ENCODE data around the gene DUOX1.
"Not testable (repeated sequence)": the region's sequence is repeated elsewhere in the genome, so short reads cannot be mapped to it uniquely, and the experiment has no call there.

DUOX1 gene

GRCh38 chr15:45129651-45130129 is at the start of gene DUOX1, which contains the start of gene DUOXA1:
Gene DUOX1 (plus strand): TSS chr15:45129994. CDS start chr15:45131967, 1,973 bp downstream.
Gene DUOXA1 (minus strand): TSS chr15:45129879. CDS start chr15:45123014, 6,865 bp downstream.
- in situ Hi-C loops (cut with MboI; ENCODE audit: low sequenced_read_pairs), result no loop called here

- in situ Hi-C loops (cut with MboI; ENCODE audit: low sequenced_read_pairs), result not testable (repeated sequence)
Observed at GRCh38 chr15:45080593-45080992, 49.2 kb upstream of the DUOX1 start.

GRCh38 chr15:45082412-45082811 is 47.4 kb upstream of the DUOX1 start:
- in situ Hi-C loops (cut with MboI; ENCODE audit: low sequenced_read_pairs), result not testable (repeated sequence)

- in situ Hi-C loops (cut with MboI; ENCODE audit: low sequenced_read_pairs), result no loop called here
Observed at GRCh38 chr15:45083223-45083622, 46.6 kb upstream of the DUOX1 start.

GRCh38 chr15:45084163-45084562 is 45.6 kb upstream of the DUOX1 start:
- in situ Hi-C loops (cut with MboI; ENCODE audit: low sequenced_read_pairs), result no loop called here

- in situ Hi-C loops (cut with MboI; ENCODE audit: low sequenced_read_pairs), result no loop called here
Observed at GRCh38 chr15:45087513-45087912, 42.3 kb upstream of the DUOX1 start.

GRCh38 chr15:45088801-45089711 is 40.7 kb upstream of the DUOX1 start:
- in situ Hi-C loops (cut with MboI; ENCODE audit: low sequenced_read_pairs), result no loop called here

GRCh38 chr15:45089712-45090373 is 40.0 kb upstream of the DUOX1 start:
- in situ Hi-C loops (cut with MboI; ENCODE audit: low sequenced_read_pairs), result no loop called here

GRCh38 chr15:45091161-45091560 is 38.6 kb upstream of the DUOX1 start:
- in situ Hi-C loops (cut with MboI; ENCODE audit: low sequenced_read_pairs), result no loop called here

GRCh38 chr15:45091576-45091975 is 38.2 kb upstream of the DUOX1 start:
- in situ Hi-C loops (cut with MboI; ENCODE audit: low sequenced_read_pairs), result no loop called here

- in situ Hi-C loops (cut with MboI; ENCODE audit: low sequenced_read_pairs), result no loop called here
Observed at GRCh38 chr15:45093013-45093412, 36.8 kb upstream of the DUOX1 start.

- in situ Hi-C loops (cut with MboI; ENCODE audit: low sequenced_read_pairs), result no loop called here
Observed at GRCh38 chr15:45093622-45094357, 36.0 kb upstream of the DUOX1 start.

- in situ Hi-C loops (cut with MboI; ENCODE audit: low sequenced_read_pairs), result no loop called here
Observed at GRCh38 chr15:45094358-45094730, 35.5 kb upstream of the DUOX1 start.

- in situ Hi-C loops (cut with MboI; ENCODE audit: low sequenced_read_pairs), result no loop called here
Observed at GRCh38 chr15:45095661-45096060, 34.1 kb upstream of the DUOX1 start.

GRCh38 chr15:45097466-45097865 is 32.3 kb upstream of the DUOX1 start:
- in situ Hi-C loops (cut with MboI; ENCODE audit: low sequenced_read_pairs), result no loop called here

GRCh38 chr15:45099549-45100165 is 30.1 kb upstream of the DUOX1 start:
- in situ Hi-C loops (cut with MboI; ENCODE audit: low sequenced_read_pairs), result no loop called here

- in situ Hi-C loops (cut with MboI; ENCODE audit: low sequenced_read_pairs), result no loop called here
Observed at GRCh38 chr15:45100884-45101625, 28.7 kb upstream of the DUOX1 start.

GRCh38 chr15:45101749-45102148 is 28.0 kb upstream of the DUOX1 start:
- in situ Hi-C loops (cut with MboI; ENCODE audit: low sequenced_read_pairs), result no loop called here

- in situ Hi-C loops (cut with MboI; ENCODE audit: low sequenced_read_pairs), result no loop called here
Observed at GRCh38 chr15:45102226-45102625, 27.6 kb upstream of the DUOX1 start.

GRCh38 chr15:45104170-45104569 is 25.6 kb upstream of the DUOX1 start:
- in situ Hi-C loops (cut with MboI; ENCODE audit: low sequenced_read_pairs), result not testable (repeated sequence)

Measured in HL-60/S4 treated with phorbol 12-myristate 13-acetate at 8.2 ng/mL for 4 days and 3 days (cell line).